ENCODE measurements around the gene SAT2. TPM values are rescaled to one million over a fixed set of nuclear protein-coding genes. Genes with fewer than 3 reads are reported as not detected.

Gene SAT2
- total and polyA plus RNA-seq, 2 of the 13 experiments (the other 11 are each of a cell fraction or from before 2014, with no cell fraction given): 37.6 to 93.7 TPM

DNA sequence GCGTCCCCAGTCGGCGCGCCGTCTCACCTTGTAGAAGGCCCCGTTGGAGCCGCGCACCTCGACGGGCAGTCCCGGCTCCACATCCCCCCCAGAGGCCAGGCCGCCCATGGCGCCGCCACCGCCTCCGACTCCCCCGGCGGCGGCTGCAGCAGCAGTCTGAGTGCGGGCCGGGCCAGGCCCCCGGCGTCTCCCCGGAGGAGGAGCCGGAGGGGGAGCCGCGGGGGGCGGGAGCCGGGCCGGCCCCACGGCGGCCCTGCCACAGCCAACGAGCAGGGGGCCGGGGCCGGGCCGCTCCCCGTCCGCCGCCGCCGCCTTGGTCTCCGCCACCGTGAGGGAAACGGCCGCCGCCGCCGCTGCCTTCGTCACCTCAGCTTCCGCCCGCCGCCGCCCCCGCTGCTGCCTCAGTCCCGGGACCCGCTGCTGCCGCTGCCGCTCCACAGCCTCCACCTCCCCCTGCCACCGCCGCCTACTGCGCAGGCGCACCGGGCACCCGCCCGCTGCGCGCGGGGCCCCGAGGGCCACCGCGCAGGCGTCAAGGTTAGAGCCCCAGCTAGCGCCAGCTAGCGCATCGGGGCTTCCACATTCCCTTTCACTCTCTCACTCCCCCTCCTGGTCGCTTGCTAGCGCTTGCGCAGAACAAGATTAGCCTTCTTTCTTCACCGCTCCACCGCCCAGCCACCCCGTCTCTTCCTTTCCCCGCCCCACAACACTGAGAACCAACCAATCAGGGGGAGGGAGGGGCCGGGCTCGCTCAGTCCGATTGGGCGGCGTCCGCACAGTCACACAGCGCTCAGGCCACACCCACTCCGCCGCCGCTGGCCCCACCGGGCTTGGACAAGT is 13.0 kb downstream of the SAT2 start, which contains the start of gene FXR2 (continued):
- TF ChIP-seq, protein P1, sequence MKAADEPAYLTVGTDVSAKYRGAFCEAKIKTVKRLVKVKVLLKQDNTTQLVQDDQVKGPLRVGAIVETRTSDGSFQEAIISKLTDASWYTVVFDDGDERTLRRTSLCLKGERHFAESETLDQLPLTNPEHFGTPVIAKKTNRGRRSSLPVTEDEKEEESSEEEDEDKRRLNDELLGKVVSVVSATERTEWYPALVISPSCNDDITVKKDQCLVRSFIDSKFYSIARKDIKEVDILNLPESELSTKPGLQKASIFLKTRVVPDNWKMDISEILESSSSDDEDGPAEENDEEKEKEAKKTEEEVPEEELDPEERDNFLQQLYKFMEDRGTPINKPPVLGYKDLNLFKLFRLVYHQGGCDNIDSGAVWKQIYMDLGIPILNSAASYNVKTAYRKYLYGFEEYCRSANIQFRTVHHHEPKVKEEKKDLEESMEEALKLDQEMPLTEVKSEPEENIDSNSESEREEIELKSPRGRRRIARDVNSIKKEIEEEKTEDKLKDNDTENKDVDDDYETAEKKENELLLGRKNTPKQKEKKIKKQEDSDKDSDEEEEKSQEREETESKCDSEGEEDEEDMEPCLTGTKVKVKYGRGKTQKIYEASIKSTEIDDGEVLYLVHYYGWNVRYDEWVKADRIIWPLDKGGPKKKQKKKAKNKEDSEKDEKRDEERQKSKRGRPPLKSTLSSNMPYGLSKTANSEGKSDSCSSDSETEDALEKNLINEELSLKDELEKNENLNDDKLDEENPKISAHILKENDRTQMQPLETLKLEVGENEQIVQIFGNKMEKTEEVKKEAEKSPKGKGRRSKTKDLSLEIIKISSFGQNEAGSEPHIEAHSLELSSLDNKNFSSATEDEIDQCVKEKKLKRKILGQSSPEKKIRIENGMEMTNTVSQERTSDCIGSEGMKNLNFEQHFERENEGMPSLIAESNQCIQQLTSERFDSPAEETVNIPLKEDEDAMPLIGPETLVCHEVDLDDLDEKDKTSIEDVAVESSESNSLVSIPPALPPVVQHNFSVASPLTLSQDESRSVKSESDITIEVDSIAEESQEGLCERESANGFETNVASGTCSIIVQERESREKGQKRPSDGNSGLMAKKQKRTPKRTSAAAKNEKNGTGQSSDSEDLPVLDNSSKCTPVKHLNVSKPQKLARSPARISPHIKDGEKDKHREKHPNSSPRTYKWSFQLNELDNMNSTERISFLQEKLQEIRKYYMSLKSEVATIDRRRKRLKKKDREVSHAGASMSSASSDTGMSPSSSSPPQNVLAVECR (CRISPR knock-in tag; IDR thresholded peaks at IDR 0.05; ENCODE audit: borderline replicate concordance): 0 out of 2 replicates have a peak, but pooled peaks have one; percentile 35
- TF ChIP-seq, protein P2, sequence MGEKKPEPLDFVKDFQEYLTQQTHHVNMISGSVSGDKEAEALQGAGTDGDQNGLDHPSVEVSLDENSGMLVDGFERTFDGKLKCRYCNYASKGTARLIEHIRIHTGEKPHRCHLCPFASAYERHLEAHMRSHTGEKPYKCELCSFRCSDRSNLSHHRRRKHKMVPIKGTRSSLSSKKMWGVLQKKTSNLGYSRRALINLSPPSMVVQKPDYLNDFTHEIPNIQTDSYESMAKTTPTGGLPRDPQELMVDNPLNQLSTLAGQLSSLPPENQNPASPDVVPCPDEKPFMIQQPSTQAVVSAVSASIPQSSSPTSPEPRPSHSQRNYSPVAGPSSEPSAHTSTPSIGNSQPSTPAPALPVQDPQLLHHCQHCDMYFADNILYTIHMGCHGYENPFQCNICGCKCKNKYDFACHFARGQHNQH (CRISPR knock-in tag; IDR thresholded peaks at IDR 0.05): 0 out of 2 replicates have a peak, but pooled peaks have one; percentile 51
- no peak for TF ChIP-seq ZNF572 (CRISPR knock-in tag; IDR thresholded peaks at IDR 0.05)
- TF ChIP-seq, protein P3, sequence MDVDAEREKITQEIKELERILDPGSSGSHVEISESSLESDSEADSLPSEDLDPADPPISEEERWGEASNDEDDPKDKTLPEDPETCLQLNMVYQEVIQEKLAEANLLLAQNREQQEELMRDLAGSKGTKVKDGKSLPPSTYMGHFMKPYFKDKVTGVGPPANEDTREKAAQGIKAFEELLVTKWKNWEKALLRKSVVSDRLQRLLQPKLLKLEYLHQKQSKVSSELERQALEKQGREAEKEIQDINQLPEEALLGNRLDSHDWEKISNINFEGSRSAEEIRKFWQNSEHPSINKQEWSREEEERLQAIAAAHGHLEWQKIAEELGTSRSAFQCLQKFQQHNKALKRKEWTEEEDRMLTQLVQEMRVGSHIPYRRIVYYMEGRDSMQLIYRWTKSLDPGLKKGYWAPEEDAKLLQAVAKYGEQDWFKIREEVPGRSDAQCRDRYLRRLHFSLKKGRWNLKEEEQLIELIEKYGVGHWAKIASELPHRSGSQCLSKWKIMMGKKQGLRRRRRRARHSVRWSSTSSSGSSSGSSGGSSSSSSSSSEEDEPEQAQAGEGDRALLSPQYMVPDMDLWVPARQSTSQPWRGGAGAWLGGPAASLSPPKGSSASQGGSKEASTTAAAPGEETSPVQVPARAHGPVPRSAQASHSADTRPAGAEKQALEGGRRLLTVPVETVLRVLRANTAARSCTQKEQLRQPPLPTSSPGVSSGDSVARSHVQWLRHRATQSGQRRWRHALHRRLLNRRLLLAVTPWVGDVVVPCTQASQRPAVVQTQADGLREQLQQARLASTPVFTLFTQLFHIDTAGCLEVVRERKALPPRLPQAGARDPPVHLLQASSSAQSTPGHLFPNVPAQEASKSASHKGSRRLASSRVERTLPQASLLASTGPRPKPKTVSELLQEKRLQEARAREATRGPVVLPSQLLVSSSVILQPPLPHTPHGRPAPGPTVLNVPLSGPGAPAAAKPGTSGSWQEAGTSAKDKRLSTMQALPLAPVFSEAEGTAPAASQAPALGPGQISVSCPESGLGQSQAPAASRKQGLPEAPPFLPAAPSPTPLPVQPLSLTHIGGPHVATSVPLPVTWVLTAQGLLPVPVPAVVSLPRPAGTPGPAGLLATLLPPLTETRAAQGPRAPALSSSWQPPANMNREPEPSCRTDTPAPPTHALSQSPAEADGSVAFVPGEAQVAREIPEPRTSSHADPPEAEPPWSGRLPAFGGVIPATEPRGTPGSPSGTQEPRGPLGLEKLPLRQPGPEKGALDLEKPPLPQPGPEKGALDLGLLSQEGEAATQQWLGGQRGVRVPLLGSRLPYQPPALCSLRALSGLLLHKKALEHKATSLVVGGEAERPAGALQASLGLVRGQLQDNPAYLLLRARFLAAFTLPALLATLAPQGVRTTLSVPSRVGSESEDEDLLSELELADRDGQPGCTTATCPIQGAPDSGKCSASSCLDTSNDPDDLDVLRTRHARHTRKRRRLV (CRISPR knock-in tag; IDR thresholded peaks at IDR 0.05): no peak
- TF ChIP-seq ZZZ3 (CRISPR knock-in tag; IDR thresholded peaks at IDR 0.05; ENCODE audit: borderline replicate concordance): no peak
- TF ChIP-seq MYC (CRISPR knock-in tag; IDR thresholded peaks at IDR 0.05; ENCODE audit: borderline replicate concordance): 0 out of 2 replicates have a peak, but pooled peaks have one; percentile 1
- no peak for TF ChIP-seq ZNF256 (CRISPR knock-in tag; conservative IDR thresholded peaks at IDR 0.05)
- no peak for TF ChIP-seq JDP2 (CRISPR knock-in tag; IDR thresholded peaks at IDR 0.05; ENCODE audit: borderline replicate concordance)
- no peak for TF ChIP-seq ZFP41 (CRISPR knock-in tag; IDR thresholded peaks at IDR 0.05; ENCODE audit: borderline replicate concordance)
- peak; percentile 22; the same call in 1 of the 2 replicates for TF ChIP-seq ZNF788 (CRISPR knock-in tag; IDR thresholded peaks at IDR 0.05; ENCODE audit: borderline replicate concordance)
- no peak for TF ChIP-seq NONO (IDR thresholded peaks at IDR 0.05)
- no peak for TF ChIP-seq NONO (CRISPR knock-in tag; conservative IDR thresholded peaks at IDR 0.05)
- TF ChIP-seq ZNF772 (CRISPR knock-in tag; IDR thresholded peaks at IDR 0.05): 0 out of 2 replicates have a peak, but pooled peaks have one; percentile 54
- no peak for TF ChIP-seq SETDB1 (CRISPR knock-in tag; IDR thresholded peaks at IDR 0.05; ENCODE audit: borderline replicate concordance)
- TF ChIP-seq ZNF260 (CRISPR knock-in tag; IDR thresholded peaks at IDR 0.05; ENCODE audit: borderline replicate concordance, low read depth): no peak
- TF ChIP-seq ZNF333 (CRISPR knock-in tag; IDR thresholded peaks at IDR 0.05; ENCODE audit: borderline replicate concordance): 0 out of 2 replicates have a peak, but pooled peaks have one; percentile 50
- no peak for TF ChIP-seq ARID2 (CRISPR knock-in tag; IDR thresholded peaks at IDR 0.05; ENCODE audit: borderline replicate concordance)
- no peak for TF ChIP-seq MAFK (conservative IDR thresholded peaks at IDR 0.05 in 1 of 2, IDR thresholded peaks at IDR 0.05 in 1 of 2; ENCODE audit: low read length in 2 of 2)

Measured in HepG2 (cell line).